Glomerular visceral epithelial cell (primary cell): ENCODE results near the gene ITGB4.
A peak's percentile ranks its signal among the peaks of the same experiment; 100 is the strongest.

Experiments
- DNase-seq: peaks from one replicate; pipeline ENCODE4 v3.0.0-alpha.2; 2016; ENCODE audit errors: extremely low spot score

Gene ITGB4

DNA sequence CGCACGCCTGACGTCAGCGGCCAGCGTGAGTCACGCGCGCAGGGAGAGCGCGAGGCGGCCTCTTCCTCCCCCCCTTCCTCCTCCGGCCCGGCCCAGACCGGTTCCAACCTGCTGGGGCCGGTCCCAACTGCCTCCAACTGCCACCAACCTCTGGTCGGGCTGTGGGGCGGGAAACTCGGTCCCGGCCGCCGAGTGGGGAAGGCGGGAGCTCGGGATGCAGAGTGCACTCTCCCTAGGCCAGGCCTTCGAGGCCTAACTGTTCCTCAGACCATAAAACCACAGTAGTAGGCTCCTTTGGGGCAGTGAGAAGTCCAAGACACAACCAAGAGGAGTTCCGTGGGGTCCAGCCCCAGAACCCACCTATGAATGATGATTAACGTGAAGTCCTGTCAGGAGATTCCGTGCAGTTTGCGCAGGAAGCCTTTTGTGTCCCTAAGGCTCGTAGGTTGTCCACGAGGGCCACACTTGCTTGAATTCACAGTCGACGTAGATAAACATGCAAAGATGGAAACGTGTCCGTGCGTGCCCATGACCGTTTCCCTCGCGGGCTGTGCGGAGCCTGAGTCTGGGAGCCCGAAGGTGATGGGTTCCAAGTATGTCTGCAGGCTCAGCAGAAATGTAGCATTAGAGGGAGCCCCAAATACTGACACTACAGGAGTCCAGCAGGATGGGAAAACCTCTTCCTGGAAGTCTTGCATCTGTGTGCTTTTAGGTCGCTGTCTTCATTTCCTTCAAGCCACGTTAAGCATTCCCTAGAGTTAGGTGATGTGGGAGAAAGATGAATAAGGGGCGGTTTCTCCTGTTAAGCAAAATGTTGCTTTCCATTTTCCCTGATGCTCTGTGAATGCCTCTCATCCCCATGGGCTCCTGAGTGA is 64.0 kb downstream of the ITGB4 start:
- DNase-seq = peak; percentile 95

DNA sequence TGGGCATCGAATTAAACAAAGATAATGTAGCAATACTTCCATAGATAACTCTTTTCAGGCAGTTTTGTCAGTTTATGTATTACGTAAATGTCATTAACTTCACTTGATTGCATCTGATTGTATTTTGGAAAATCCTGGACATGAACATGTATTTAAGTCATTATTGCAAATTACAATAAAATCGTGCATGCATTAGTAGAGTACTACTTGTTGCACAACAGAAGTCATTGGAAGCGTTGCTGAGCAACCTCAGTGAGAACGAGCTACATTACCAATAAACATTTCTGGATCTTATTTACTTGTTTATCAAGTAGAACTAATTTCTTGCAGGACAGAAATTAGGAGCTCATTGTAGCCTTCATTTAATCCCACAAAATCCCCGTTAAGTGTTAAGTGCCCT is 70.0 kb downstream of the ITGB4 start:
- no peak for DNase-seq

DNA sequence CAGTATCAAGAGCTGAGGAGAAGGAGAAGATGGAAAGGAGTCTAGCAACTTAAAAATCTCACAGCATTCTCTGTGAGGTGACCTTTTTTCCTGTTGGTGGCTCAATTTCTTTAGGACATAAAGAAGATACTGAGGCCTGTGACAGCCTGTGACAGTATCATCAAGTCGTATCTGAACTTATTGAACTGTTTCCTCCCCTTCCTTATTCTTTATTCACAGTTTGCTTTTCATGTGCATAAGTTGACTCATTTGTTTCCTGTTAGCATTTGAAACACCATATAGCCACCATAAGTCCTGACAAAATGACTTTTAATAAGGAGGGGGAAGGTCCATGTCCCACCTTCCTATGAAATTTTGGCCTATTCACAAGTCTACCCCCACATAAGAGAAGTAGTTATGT is 72.2 kb downstream of the ITGB4 start:
- no peak for DNase-seq

DNA sequence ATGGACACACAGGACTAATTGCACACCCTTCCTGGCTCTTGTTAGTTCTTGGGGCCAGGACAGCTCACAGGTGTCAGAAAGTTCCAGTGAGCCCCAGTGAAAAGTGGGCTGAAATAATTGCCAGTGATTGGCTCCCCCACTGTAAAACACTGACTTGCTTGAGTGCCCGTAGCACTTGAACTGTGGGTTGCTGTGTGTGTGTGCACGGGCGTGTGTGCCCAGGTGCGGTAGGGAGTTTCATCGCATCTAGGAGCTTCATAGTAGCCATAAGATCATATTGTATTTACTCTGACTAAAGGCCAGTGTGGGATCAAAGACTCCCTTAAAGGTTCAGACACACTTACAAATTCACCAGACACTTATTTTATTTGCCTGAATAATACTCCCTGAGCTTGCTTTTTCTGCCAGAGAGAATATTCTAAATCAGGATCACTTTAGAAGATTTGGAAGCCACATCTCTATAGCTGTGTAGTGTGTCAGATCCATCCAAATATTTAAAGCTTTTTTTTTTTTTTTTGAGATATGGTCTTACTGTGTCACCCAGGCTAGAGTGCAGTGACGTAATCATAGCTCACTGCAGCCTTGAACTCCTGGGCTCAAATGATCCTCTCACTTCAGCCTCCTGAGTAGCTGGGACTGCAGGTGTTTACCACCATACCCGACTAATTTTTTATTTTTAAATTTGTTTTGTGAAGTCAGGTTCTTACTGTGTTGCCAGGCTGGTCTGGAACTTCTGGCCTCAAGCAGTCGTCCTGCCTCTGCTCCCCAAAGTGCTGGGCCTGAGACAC is 74.8 kb downstream of the ITGB4 start:
- no peak for DNase-seq

DNA sequence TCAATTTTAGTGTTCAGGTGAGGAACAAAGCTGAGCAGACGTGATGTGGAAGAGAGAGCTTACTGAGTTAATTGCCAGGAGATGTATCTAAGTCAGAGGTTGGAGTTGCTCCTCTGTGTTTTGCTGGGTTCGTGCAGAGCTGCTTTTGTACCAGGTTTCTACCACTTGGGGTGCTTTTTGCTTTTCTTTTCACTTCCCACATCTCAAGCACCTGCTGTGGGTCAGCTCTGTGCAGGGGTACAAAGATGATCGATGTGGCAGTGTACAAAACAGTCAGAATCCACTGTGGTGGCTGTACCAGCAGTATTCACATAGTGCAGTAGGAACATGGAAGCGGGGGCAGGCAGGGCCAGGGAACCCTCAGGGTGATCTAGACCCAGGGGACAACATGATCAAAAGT is 78.1 kb downstream of the ITGB4 start:
- no peak for DNase-seq

DNA sequence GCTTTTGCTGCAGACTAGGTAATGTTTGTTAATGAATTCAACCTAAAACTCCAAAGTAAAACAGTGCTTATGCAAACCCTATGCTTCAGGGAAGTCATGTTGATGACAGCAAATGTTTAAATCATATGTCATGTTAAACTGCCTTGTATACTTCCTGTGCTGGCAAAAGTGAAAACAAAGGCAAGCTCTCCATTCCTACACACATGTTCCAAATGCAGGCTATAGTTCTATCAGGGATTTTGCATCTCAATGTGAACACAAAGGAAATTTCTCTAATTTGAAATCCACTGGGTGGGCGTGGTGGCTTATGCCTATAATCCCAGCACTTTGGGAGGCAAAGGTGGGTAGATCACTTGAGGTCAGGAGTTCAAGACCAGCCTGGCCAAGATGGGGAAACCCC is 82.6 kb downstream of the ITGB4 start:
- DNase-seq = no peak

DNA sequence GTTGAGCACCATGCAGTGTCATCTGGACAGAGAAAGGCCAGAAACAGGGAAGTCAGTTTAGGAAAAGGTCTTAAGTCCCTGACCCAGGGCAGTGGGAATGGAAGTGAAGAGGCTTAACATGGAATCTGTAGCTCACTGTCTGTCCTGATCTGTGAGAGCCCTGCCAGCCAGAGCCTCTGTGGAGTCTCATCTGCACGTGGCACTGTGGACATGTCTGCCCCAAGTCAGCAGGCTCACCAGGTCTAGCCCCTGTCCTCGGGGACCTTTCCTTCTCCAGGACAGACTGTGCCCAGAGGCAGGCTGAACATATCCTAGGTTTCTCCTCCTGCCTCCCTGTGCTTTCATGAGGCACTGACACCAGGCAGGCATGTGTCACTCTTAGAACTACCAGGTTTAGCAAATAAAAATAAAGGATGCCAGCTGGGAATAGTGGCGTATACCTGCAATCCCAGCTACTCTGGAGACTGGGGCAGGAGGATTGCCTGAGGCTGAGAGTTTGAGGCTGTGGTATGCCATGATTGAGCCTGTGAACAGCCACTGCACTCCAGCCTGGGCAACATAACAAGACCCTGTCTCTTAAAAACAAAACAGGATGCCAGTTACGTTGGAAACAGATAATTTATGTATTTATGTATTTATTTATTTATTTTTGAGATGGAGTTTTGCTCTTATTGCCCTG is 85.7 kb downstream of the ITGB4 start:
- no peak for DNase-seq
